GM21723 (cell line): Measurements from ENCODE around the gene PIEZO1.
"Not testable (repeated sequence)": the region's sequence is repeated elsewhere in the genome, so short reads cannot be mapped to it uniquely, and the experiment has no call there.

ENCODE experiments used
- ATAC-seq: cut with Tn5 transposase; IDR thresholded peaks from one replicate; pipeline ENCODE4 v1.9.1; 2021; ENCODE audit warnings: mild to moderate bottlenecking, moderate library complexity; ENCODE audit not compliant: unreplicated experiment

The PIEZO1 gene

GRCh38 chr16:88804552-88805339 lies 19.7 kb upstream of the PIEZO1 start:
- ATAC-seq: no peak

DNA sequence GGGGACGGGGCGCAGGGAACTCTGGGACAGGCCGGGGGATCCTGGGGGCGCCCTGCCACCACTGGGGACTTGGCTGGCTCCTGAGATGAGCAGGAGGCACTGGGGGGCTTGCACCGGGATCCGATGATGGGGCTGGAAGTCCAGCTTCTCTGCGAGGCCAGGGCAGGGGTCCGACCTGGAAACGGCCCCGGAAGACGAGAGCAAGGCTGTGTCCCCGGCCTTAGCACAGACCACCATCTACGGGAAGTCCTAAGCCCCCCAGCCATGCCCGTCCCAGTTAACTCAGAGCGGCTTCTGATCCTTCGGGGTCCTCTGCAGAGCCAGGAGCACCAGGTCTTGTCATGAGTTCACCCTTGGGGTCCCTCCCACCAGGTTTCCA lies 19.1 kb upstream of the PIEZO1 start:
- no peak for ATAC-seq

- ATAC-seq: no peak
Observed at GRCh38 chr16:88803264-88803987, 18.4 kb upstream of the PIEZO1 start, which contains the start of gene CDT1. Gene CDT1 (plus strand): TSS chr16:88803789. CDS start chr16:88803832, 43 bp downstream.

- no peak for ATAC-seq
Observed at GRCh38 chr16:88800277-88800592, 15.2 kb upstream of the PIEZO1 start.

GRCh38 chr16:88799569-88800276 lies 14.7 kb upstream of the PIEZO1 start:
- no peak for ATAC-seq

DNA sequence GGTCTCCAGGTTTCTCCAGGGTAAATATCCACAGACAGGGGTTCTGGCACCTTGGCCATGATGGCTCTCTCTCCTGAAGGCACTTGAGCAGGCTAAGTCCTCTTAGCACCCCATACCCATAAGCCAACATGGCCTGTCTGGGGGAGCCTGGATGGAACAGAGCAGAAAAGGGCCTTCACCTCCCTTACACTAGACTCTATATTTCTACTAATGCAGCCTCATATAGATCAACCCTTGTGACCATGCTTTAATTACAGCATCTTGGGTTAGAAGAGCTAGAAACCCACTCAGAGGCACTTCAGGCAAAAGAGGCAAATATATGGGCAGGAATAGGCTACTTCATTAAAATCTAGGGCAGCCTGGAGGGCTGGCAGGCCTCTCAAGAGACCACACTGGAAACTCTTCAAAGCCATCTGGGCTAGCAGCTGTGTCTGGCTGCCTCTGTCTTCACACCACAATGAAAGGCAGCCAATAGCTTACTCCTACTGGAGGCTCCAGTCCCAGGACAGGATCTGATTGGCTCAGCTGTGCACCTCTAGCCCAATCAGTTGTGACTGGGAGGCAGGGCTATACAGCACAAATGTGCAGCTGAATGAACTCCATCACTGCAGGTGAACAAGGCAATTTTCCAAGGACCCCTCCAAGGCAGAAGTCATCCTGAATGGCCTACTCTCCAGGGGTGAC lies 13.9 kb upstream of the PIEZO1 start:
- ATAC-seq: no peak

- no peak for ATAC-seq
Observed at GRCh38 chr16:88798073-88798472, 13.1 kb upstream of the PIEZO1 start.

- ATAC-seq: no peak
Observed at GRCh38 chr16:88796278-88796677, 11.3 kb upstream of the PIEZO1 start.

- no peak for ATAC-seq
Observed at GRCh38 chr16:88793251-88793954, 8.4 kb upstream of the PIEZO1 start.

GRCh38 chr16:88792668-88793250 lies 7.7 kb upstream of the PIEZO1 start:
- ATAC-seq: no peak

DNA sequence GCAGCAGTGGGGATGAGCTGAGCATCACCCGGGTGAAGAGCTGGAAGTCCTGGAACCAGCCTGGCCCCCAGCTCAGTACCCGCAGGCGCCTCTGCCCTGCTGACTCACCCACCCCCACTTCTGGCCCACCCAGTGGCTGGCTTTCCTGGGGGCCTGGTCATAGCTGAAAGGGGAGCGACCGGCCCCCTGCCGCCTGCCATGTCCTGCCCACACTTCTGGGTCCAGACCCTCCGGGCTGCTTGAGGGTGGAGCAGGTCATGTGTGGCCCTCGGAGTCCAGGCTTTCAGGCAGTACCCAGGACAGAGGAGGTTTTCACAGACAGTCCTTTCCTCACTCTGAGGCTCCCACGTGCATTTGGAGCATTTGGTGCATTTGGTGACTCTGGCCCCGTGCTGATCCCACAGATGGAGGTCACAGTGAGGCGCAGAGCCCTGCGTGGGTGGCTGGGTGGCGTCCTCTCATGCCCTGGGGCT lies 7.1 kb upstream of the PIEZO1 start:
- ATAC-seq: no peak

DNA sequence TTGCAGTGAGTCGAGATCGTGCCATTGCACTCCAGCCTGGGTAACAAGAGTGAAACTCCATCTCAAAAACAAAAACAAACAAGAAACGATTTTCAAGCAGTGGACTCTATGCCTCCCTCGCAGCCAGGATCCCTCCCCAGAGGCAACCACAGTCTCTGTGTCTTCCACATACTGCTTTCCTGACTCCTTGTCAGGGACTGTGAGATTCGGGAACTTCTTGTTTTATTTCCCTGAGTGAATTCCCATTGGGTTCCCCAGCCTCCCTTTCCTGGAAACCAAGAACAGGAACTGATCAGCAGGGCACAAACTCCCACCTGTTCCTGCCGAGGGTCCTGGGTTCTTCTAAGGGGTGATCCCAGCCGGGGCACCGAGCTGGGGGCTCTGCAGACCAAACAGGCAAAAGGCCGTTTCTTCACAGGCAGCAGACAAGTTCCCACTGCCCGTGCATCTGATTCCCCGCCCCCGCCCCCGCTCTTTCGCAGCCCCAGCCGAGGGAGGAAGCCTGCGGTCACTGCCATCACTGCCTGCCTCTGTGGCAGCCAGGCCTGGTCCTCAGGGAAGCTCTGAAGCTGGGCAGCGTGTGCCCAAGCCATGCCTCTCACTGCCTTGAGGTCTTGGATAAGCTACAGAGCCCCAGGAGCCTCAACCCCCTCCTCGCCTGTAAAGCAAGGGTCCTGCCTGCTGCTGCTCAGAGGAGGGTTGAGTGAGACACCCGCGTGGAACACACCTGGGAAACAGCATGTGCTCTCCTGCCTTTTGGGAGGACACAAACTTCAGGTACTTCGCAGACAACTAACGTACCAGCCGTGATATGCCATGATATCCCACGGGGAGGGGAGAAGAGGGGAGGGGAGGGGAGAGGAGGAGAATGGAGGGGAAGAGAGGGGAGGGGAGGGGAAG lies 5.5 kb upstream of the PIEZO1 start:
- no peak for ATAC-seq

DNA sequence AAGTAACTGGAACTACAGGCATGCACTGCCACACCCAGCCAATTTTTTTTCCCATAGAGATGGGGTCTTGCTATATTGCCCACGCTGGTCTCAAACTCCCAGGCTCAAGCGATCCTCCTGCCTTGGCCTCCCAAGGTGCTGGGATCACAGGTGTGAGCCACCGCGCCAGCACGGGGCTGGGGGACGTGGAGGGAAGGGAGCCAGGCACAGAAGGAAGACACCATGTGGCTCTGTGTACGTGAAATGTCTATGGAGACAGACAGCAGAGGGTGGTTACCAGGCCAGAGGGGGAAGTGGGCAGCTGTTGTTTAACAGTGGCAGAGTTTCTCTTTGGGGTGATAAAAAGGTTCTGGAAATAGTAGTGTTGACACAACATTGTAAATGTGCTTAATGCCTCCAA lies 4.6 kb upstream of the PIEZO1 start:
- no peak for ATAC-seq

GRCh38 chr16:88788749-88789148 lies 3.7 kb upstream of the PIEZO1 start:
- ATAC-seq: not testable (repeated sequence)

DNA sequence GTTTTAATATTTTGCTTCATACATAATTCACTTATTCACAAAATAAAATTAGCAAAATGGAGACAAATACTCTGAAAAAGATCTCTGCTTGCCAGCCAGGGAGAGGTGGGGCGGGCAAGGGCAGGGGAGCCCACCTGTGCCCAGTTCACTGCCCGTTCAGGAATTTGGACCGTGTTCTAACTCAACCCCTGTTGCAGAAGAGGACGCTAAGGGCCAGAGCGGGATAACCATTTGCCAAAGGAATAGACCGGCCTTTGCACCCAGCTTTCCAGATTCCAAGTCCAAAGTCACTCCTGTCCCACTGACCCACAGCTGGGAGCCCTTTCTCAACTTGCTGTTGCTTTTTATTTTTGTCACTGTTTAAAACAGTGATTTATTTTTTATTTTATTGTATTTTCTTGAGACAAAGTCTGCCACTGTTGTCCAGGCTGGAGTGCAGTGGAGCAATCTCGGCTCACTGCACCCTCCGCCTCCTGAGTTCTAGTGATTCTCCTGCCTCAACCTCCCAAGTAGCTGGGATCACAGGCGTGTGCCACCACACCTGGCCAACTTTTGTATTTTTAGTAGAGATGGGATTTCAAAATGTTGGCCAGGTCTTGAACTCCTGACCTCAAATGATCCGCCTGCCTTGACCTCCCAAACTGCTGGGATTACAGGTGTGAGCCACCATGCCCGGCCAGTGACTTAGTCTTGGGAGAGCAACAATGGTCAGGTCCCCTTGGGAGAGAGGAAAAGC lies 2.7 kb upstream of the PIEZO1 start:
- ATAC-seq: no peak

GRCh38 chr16:88784856-88785105 lies 239 bp downstream of the PIEZO1 start:
- no peak for ATAC-seq

DNA sequence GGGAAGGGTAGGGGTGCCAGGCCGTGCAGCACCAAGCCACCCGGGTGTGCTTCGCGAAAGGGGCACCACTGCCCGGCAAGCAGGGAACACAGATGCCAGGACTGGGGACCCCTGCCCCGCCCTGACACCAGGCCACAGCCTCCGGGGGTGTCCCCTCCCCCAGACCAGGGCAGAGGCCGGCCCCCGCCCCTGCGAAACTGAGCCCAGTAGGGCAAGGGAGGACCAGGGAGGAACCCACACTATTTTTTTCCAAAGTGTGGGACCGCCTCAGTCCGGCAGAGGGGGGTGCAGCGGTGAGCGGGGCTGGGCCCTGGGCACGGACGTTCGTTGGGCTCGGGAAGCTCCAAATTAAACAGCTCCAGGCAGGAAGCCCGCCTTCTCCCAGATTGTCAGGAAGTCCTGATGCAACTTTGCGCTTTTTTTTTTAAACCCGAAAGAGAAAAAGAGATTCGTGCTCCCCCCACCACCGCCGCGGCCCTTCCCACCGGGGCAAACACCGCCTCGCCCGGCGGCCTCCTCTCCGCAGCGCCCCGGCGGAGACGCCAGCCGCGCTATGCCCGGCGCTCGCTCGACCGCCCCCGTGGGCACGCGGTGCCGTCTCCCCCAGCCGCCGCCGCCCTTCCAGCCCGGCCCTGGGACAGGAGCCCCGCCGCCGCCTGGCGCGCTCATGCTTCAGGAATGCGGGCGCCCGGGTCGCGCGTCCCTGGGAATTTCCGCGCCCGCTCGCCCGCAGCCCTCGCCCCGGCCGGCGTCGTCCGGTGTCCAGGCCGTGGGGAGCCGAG lies 755 bp downstream of the PIEZO1 start:
- peak; percentile 30 for ATAC-seq
